Mesenteric fat pad (tissue), 1 donor: ENCODE data around the gene PAX3. TPM values are rescaled to one million over a fixed set of nuclear protein-coding genes. Genes with fewer than 3 reads are reported as not detected.

Source experiments
- DNase-seq: peaks from one replicate; pipeline ENCODE4 v3.0.0-alpha.2; 2020; ENCODE audit warnings: low spot score
- long read RNA-seq: library from polyadenylated mRNA; unstranded; transcript quantifications from one replicate; pipeline ENCODE4 v2.0.0, GENCODE V29; 2020
- total RNA-seq: library from RNA; stranded (reverse); fragmentation: NEBNext Ultra II Directional; extraction: Animal tissue kit (Norgen Biotek cat#: 25700); gene quantifications from one replicate; pipeline ENCODE4 v1.2.1, GENCODE V29; 2021
- donor health status: DM: yes; HTN: yes; CAD: no.

PAX3 gene
- not detected for total RNA-seq
- long read RNA-seq = 0 reads

- no peak for DNase-seq
These were observed at the start of gene PAX3 for GRCh38 chr2:222298311-222299150. TSS of gene PAX3 (minus strand) at chr2:222298998. CDS start at chr2:222298615, 383 bp downstream.

DNA sequence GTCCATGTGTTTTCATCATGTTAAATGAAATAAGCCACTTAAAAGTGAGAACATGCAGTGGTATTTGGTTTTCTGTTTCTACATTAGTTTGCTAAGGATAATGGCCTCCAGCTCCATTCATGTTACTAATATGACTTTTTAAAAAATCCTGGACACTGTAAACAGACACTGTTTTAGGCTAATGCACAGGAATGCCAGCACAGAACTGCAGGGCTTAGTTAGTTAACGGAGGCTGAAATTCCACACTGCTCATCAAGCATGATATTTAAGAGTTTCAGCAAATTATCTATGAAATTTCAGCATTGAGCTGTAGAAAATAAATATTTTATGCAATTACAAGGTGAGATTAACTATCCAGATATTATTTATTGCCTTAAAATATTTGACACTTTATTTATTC is 42.5 kb upstream of the PAX3 start:
- no peak for DNase-seq

GRCh38 chr2:222338374-222338773 is 39.6 kb upstream of the PAX3 start:
- no peak for DNase-seq

DNA sequence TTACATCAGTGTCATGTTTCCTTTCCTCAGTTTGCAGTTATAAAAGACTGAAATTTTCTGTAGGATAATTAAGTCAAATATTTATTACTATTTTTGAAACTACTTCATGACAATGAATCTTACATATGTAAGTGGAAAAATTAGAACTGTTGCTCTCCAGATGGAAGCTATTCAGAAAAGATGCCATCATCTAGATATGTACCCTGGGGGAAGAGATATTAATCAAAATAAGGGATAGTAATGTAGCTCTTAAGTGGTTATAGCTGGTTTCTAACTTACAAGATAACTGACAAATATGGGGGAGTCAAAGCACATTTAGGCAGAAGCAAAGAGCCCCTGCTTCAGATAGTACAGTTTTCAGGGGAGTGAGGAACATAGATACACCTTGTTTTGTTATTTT is 38.1 kb upstream of the PAX3 start:
- no peak for DNase-seq

GRCh38 chr2:222336442-222336841 is 37.6 kb upstream of the PAX3 start:
- DNase-seq = no peak

GRCh38 chr2:222334914-222335313 is 36.1 kb upstream of the PAX3 start:
- no peak for DNase-seq

DNA sequence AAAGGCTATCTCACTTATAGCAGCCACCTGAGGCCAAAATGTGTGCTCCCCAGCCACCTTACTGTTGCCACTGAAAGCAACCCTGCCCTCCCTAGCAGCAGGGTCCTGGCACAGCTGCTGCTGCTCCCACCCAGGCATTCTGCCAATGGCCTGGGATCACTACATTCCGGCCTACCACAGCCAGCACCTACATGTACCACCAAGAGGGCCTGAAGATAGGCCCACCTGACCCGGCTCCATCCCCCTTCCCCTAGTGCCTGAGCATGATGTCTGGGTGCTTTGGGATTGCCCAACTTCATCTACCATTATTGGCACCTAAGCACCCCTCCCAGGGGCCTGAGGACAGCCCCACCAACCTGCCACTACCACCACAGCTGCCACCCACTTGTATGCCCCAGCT is 34.6 kb upstream of the PAX3 start:
- no peak for DNase-seq

DNA sequence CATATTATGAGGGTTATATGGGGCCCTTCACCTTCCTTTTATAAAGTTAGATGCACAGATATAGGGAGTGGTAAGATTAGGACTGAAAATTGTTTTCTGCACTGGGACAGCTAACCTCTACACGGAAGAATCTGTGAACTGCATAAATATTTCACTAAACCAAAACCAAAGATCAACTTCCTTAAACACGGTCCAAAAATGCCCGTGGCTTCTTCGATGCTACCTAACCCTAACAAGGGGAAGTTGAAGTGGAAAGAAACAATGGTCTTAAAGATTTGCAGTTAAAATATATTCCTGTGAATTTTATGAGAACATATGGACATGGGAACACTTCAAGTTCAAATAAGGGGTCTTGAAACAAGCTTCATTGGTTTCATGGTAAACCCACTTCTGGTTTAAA is 33.3 kb upstream of the PAX3 start:
- no peak for DNase-seq

GRCh38 chr2:222330910-222331309 is 32.1 kb upstream of the PAX3 start:
- DNase-seq = no peak

- no peak for DNase-seq
These were observed 23.4 kb upstream of the PAX3 start for GRCh38 chr2:222322236-222322635.

- DNase-seq = no peak
These were observed 21.9 kb upstream of the PAX3 start for GRCh38 chr2:222320436-222321395.

DNA sequence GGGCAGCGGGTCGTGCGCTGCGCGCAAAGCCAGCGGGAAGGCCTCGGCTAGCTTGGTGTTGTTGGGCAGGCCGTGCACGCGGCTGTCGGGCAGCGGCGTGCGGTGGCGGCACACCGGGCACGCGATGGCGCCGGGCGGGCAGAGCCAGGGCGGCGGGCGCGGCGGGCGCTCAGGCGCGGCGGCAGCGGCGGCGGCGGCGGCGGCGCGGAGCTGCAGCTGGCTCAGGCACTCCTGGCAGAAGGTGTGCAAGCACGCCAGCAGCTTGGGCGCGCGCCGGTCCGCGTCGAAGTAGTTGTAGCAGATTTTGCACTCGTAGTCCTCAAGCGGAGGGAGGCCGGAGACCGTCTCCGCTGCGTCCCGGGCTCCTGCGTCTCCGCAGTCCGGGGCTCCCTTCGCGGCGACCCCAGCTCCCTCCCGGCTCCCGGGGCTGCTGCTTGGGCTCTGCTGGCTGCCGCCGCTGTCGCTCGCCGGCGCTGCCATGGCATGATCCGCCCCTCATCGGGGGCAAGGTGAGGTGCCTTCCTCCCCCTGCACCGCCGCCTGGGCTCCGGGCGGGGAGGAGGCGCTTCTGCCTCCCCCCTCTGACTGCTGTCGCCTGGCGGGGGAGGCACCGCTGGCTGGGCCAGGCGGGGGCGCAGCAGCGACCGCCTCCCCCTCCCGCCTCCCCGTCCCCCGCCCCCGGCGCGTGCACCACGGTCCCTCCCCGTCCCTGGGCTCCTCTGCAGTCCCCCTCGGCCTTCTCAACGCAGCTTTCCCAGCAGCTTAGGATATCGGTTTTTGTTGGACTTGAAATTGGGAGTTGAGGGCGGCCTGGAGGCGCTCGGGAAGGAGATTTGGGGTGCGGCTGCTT is 21.0 kb upstream of the PAX3 start:
- no peak for DNase-seq

- no peak for DNase-seq
These were observed 20.2 kb upstream of the PAX3 start for GRCh38 chr2:222318712-222319585.

- no peak for DNase-seq
These were observed 19.4 kb upstream of the PAX3 start for GRCh38 chr2:222318026-222318711.

GRCh38 chr2:222315443-222316121 is 16.8 kb upstream of the PAX3 start:
- no peak for DNase-seq

- no peak for DNase-seq
These were observed 15.0 kb upstream of the PAX3 start for GRCh38 chr2:222313816-222314215.

- DNase-seq = no peak
These were observed 13.4 kb upstream of the PAX3 start for GRCh38 chr2:222311978-222312738.

DNA sequence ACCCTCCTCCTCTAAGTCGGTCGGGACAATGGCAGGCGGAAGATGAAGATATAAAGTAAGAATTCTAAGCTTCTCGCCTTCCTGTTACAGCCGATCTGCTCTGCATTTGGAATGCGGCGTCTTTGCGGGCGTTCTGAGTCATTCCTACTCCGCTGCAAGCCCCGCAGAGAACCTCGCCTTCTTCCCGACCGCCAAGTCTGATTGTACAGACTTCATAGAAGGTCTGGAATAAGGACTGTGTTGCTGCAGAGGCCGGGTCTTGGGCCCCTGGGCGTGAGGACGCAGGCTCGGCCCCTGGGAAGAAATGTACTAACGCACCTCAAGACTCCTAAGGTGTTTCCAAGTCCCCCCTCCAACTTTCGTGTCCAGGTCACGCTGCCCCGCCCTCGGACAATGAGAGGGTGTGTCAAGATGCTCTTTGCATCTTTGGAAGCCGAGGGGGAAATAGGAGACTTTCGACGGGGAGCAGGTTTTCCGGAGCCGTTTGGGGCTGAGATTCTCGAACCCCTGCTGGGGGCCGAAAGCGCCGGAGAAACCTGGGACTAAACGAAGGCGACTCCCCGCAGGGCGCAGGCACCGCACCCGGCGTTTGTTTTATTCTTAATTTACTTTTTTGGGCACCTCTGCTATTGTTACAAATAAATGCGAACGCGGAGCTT is 12.7 kb upstream of the PAX3 start:
- DNase-seq = no peak
